HepG2 (cell line): ENCODE measurements around the gene PMAIP1. TPM values are rescaled to one million over a fixed set of nuclear protein-coding genes. Genes with fewer than 3 reads are reported as not detected.

Experiments
- ATAC-seq: fragments of 200-7000 bp; cut with Tn5 transposase; 3 replicates; pipeline ENCODE4 v1.9.1; 2020; ENCODE audit warnings: mild to moderate bottlenecking, moderate library complexity
- BruUV-seq: library from RNA; stranded (reverse); fragments of 400-500 nt; replicated peaks from 2 replicates; lab custom pipeline; 2021; lab: Mats Ljungman, UMichigan
- CTCF ChIA-PET: fragments of 300-600 bp; formaldehyde crosslinking; extraction: SDS; loops from one replicate; lab custom pipeline; 2021; ENCODE audit warnings: low total read pairs, inconsistent platforms, low intra/inter-chr PET ratio; lab: Yijun Ruan, JAX
- POLR2A ChIA-PET: fragments of 350-600 bp; sonication (Branson Sonifier 250); formaldehyde crosslinking; loops from one replicate; lab custom pipeline; 2020; ENCODE audit warnings: antibody characterized with exemption, inconsistent platforms; lab: Yijun Ruan, JAX
- DNase-seq: peaks from one replicate; pipeline ENCODE4 v3.0.0-alpha.2; 2015; ENCODE audit warnings: low spot score
- FAIRE-seq: peaks from 3 replicates; lab custom pipeline; 2011; peaks lifted over from hg19 to GRCh38; lab: Jason Lieb, UNC
- H2AFZ ChIP-seq: one replicate; pipeline ENCODE4 v1.6.1; 2011; ENCODE audit warnings: low read length, inconsistent platforms
- H3K27ac ChIP-seq: fragments of 300-600 bp; 3 replicates; pipeline ENCODE4 v1.8.0; 2011; ENCODE audit warnings: mixed run types, mild to moderate bottlenecking, mixed read lengths, low read length, inconsistent platforms; ENCODE audit not compliant: insufficient read depth; ENCODE audit errors: extremely low read length
- H3K27me3 ChIP-seq, 2 experiments: fragments of 200-600 bp in 1 of 2; 2 replicates in 1 of 2; 3 replicates in 1 of 2; pipeline versions ENCODE4 v1.6.0 to v1.8.0; 2011; ENCODE audit warnings: low read length in 2 of 2, mild to moderate bottlenecking in 2 of 2, moderate library complexity in 2 of 2, inconsistent platforms in 1 of 2; ENCODE audit not compliant: insufficient read depth in 2 of 2, control insufficient read depth in 1 of 2
- H3K36me3 ChIP-seq, 2 experiments: fragments of 200-600 bp in 1 of 2; replicated peaks in 1 of 2; 2 replicates in 1 of 2; 3 replicates in 1 of 2; pipeline versions ENCODE4 v1.5.1 to v1.8.0; 2011; ENCODE audit warnings: low read length in 2 of 2, inconsistent platforms in 1 of 2; ENCODE audit not compliant: insufficient read depth in 2 of 2, control insufficient read depth in 1 of 2
- H3K4me1 ChIP-seq: 2 replicates; pipeline ENCODE4 v1.5.1; 2012; ENCODE audit warnings: low read length, inconsistent platforms; ENCODE audit not compliant: insufficient read depth
- H3K4me2 ChIP-seq: 2 replicates; pipeline ENCODE4 v1.6.0; 2011; ENCODE audit warnings: low read depth, low read length, inconsistent platforms
- H3K4me3 ChIP-seq, 3 experiments: fragments of 200-600 bp in 1 of 3; sonication (generic), shearing (Covaris generic) in 1 of 3; replicated peaks in 1 of 3; 2 replicates each; pipeline ENCODE4 v1.5.1; 2011 to 2016; ENCODE audit warnings: low read length in 3 of 3, inconsistent platforms in 2 of 3, low read depth in 2 of 3, mild to moderate bottlenecking in 2 of 3, control low read depth in 1 of 3, mixed read lengths in 1 of 3; ENCODE audit not compliant: insufficient read depth in 1 of 3
- H3K79me2 ChIP-seq: one replicate; pipeline ENCODE4 v1.6.1; 2011; ENCODE audit warnings: low read length, inconsistent platforms; ENCODE audit not compliant: insufficient read depth
- H3K9ac ChIP-seq: 2 replicates; pipeline ENCODE4 v1.6.0; 2011; ENCODE audit warnings: mild to moderate bottlenecking, low read depth, low read length, inconsistent platforms; ENCODE audit not compliant: insufficient read depth
- H3K9me3 ChIP-seq: 2 replicates; pipeline ENCODE4 v1.5.1; 2012; ENCODE audit warnings: mild to moderate bottlenecking, low read length
- H4K20me1 ChIP-seq: 2 replicates; pipeline ENCODE4 v1.6.0; 2011; ENCODE audit warnings: inconsistent platforms, mild to moderate bottlenecking, low read length, moderate library complexity; ENCODE audit not compliant: insufficient read depth
- ATRX ChIP-seq: sonication (generic); formaldehyde crosslinking; IDR thresholded peaks from 2 replicates; pipeline ENCODE4 v1.4.0; 2020; ENCODE audit warnings: missing genetic modification reagents, borderline replicate concordance
- DRAP1 ChIP-seq: IDR thresholded peaks from 2 replicates; pipeline ENCODE4 v1.6.1; 2016; ENCODE audit warnings: missing genetic modification reagents, missing compliant biosample characterization
- FOSL1 ChIP-seq: sonication (generic); formaldehyde crosslinking; IDR thresholded peaks from 2 replicates; pipeline ENCODE4 v1.9.0; 2021; ENCODE audit warnings: missing genetic modification reagents, borderline replicate concordance
- GTF3A ChIP-seq: sonication (generic); formaldehyde crosslinking; conservative IDR thresholded peaks from 2 replicates; pipeline ENCODE4 v1.4.0; 2020; ENCODE audit warnings: mild to moderate bottlenecking, missing genetic modification reagents
- HBP1 ChIP-seq: IDR thresholded peaks from 2 replicates; pipeline ENCODE4 v1.6.1; 2016; ENCODE audit warnings: low read depth, control low read depth
- HOXA7 ChIP-seq: sonication (generic); formaldehyde crosslinking; IDR thresholded peaks from 2 replicates; pipeline ENCODE4 v1.8.1; 2022; ENCODE audit warnings: mild to moderate bottlenecking, missing genetic modification reagents, moderate library complexity
- MXD3 ChIP-seq: IDR thresholded peaks from 2 replicates; pipeline ENCODE4 v1.6.1; 2016; ENCODE audit warnings: mild to moderate bottlenecking, missing biosample characterization, missing genetic modification reagents
- NFATC3 ChIP-seq: sonication (generic); formaldehyde crosslinking; IDR thresholded peaks from 2 replicates; pipeline ENCODE4 v1.5.1; 2020; ENCODE audit warnings: mild to moderate bottlenecking, missing genetic modification reagents
- NFE2 ChIP-seq: sonication (generic); formaldehyde crosslinking; IDR thresholded peaks from 2 replicates; pipeline ENCODE4 v1.4.0; 2020; ENCODE audit warnings: missing genetic modification reagents
- PRPF4 ChIP-seq: fragments of 200-400 bp; formaldehyde crosslinking; IDR thresholded peaks from 2 replicates; pipeline ENCODE4 v1.6.1; 2016; ENCODE audit warnings: low read length, low read depth; ENCODE audit not compliant: poor library complexity, severe bottlenecking
- SALL2 ChIP-seq: sonication (generic); formaldehyde crosslinking; IDR thresholded peaks from 2 replicates; pipeline ENCODE4 v1.8.1; 2023; ENCODE audit warnings: mild to moderate bottlenecking, missing genetic modification reagents, inconsistent platforms
- THAP11 ChIP-seq: IDR thresholded peaks from 2 replicates; pipeline ENCODE4 v1.6.1; 2016; ENCODE audit warnings: missing biosample characterization, missing genetic modification reagents
- ZBTB7A ChIP-seq: sonication (generic); formaldehyde crosslinking; IDR thresholded peaks from 2 replicates; pipeline ENCODE4 v1.8.0; 2022; ENCODE audit warnings: mild to moderate bottlenecking, missing genetic modification reagents
- ZNF18 ChIP-seq: sonication (generic); formaldehyde crosslinking; IDR thresholded peaks from 2 replicates; pipeline ENCODE4 v1.8.0; 2022; ENCODE audit warnings: mild to moderate bottlenecking, missing genetic modification reagents; ENCODE audit not compliant: insufficient replicate concordance
- ZNF281 ChIP-seq: sonication (generic); formaldehyde crosslinking; IDR thresholded peaks from 2 replicates; pipeline ENCODE4 v1.4.0; 2020; ENCODE audit warnings: missing genetic modification reagents, borderline replicate concordance
- ZSCAN9 ChIP-seq: IDR thresholded peaks from 2 replicates; pipeline ENCODE4 v1.6.1; 2016; ENCODE audit warnings: borderline replicate concordance
- WGBS: methylation state at CpG from one replicate; pipeline ENCODE4 v1.1.6; 2017; ENCODE audit warnings: low lambda C conversion rate; 5-methylcytosine and 5-hydroxymethylcytosine counted together
- in situ Hi-C: cut with HindIII; loops from 2 replicates; pipeline ENCODE4 v1.10.0; 2017; ENCODE audit warnings: low pct_unique_long_range_greater_than_20kb; ENCODE audit not compliant: extremely low pct_ligation_motif_present
- intact Hi-C: fragments of 100-400 bp; cut with micrococcal nuclease; formaldehyde crosslinking; loops from one replicate; pipeline ENCODE4 v1.10.0; 2022; ENCODE audit not compliant: unreplicated experiment
- polyA plus RNA-seq, 8 experiments: library from polyadenylated mRNA; depleted of rRNA in 3 of 8; stranded (reverse) in 7 of 8; unstranded in 1 of 8; fragments of >200 nt; fragmentation: Illumina TruSeq in 4 of 8; extraction: Trizol in 4 of 8; gene quantifications; 2 replicates each; pipeline versions ENCODE4 v1.2.1 to v1.2.3, GENCODE V29; 2011 to 2016; ENCODE audit warnings: low read depth in 4 of 8, missing spikeins in 1 of 8, mixed read lengths in 1 of 8; ENCODE audit not compliant: insufficient read depth in 1 of 8
- total RNA-seq, 5 experiments: library from RNA; depleted of rRNA; stranded (reverse); fragments of >200 nt; fragmentation: Illumina TruSeq; extraction: Trizol; gene quantifications; 2 replicates each; pipeline ENCODE4 v1.2.3, GENCODE V29; 2016; ENCODE audit warnings: low read depth in 1 of 5

The PMAIP1 gene
- total and polyA plus RNA-seq, 2 of the 13 experiments (the other 11 are each of a cell fraction or from before 2014, with no cell fraction given), result 1.5 to 1.7 TPM

GRCh38 chr18:59912007-59912550 lies 12.3 kb downstream of the PMAIP1 start (continued):
- TF ChIP-seq GTF3A, result no peak

- POLR2A ChIA-PET, result no interaction called here
- no peak overlapping the region for H3K4me2 ChIP-seq
- in situ Hi-C loops, result no loop called here
- 16% methylated on average over 6 of the region's 6 CpGs for WGBS
- no peaks in the 10 kb centered on the region for H4K20me1 ChIP-seq
- H3K27me3 ChIP-seq, result peaks cover 2 to 10% of the 10 kb centered on the region in 2 experiments; a peak in 2 of 5 replicates
- H2AFZ ChIP-seq, result no peak overlapping the region
- no peak overlapping the region for H3K9ac ChIP-seq
- BruUV-seq, result no TSS peak
- no peaks in the 10 kb centered on the region for H3K9me3 ChIP-seq
- ATAC-seq (no peak), FAIRE-seq (no peak), DNase-seq (no peak)
- no peaks in the 10 kb centered on the region for H3K36me3 ChIP-seq
- H3K4me1 ChIP-seq, result no peaks in the 10 kb centered on the region
- H3K79me2 ChIP-seq, result no peaks in the 10 kb centered on the region
- no peak overlapping the region for H3K4me3 ChIP-seq
- intact Hi-C loops, result no loop called here
- CTCF ChIA-PET, result no interaction called here
- no peak overlapping the region for H3K27ac ChIP-seq
- no peak for TF ChIP-seq HOXA7
- TF ChIP-seq ATRX (CRISPR knock-in tag), result no peak
- no peak for TF ChIP-seq ZNF18
- TF ChIP-seq MXD3 (CRISPR knock-in tag), result no peak
- TF ChIP-seq ZSCAN9 (CRISPR knock-in tag), result no peak
- no peak for TF ChIP-seq THAP11
- no peak for TF ChIP-seq ZBTB7A (CRISPR knock-in tag)
- TF ChIP-seq FOSL1 (CRISPR knock-in tag), result no peak
- TF ChIP-seq PRPF4, result no peak
- no peak for TF ChIP-seq NFATC3 (CRISPR knock-in tag)
- TF ChIP-seq DRAP1 (CRISPR knock-in tag), result no peak
- no peak for TF ChIP-seq NFE2
- TF ChIP-seq ZNF281 (CRISPR knock-in tag), result no peak
- no peak for TF ChIP-seq SALL2 (CRISPR knock-in tag)
- TF ChIP-seq HBP1 (CRISPR knock-in tag), result no peak
These were observed 15.8 kb downstream of the PMAIP1 start for GRCh38 chr18:59915606-59916005.
